ENCODE data around the gene TNFRSF12A.

Gene TNFRSF12A

DNA sequence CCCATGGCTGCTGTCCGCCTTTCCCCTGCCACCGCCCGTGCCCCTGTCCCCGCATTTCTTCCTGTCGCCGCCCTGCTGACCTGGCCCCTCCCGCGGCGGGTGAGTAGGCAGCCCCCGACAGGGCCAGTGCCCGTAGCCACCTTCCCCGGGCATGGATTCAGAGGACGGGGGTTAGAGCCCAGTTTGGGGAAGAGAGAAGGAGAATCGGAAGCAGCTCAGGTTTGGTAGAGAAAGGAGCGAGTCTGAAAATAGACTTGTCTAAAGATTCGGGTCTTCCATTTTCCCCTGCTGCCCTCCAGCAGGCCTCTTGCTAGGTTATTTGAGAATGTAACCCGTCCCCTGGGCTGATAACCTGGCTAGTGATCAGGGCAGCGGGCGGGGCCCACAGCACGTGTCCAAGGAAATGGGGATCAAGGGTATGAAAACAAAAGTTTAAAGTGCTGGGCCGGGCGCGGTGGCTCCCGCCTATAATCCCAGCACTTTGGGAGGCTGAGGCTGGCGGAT is 15.3 kb upstream of the TNFRSF12A start:
- H3K27ac ChIP-seq (ENCODE audit: low read depth, low read length) = no peak overlapping the region
- no peaks in the 10 kb centered on the region for H3K36me3 ChIP-seq (ENCODE audit: insufficient read depth, low read length)
- no peaks in the 10 kb centered on the region for H3K9me3 ChIP-seq (ENCODE audit: low read length)
- H3K4me3 ChIP-seq (ENCODE audit: low read depth in 1 of 2, low read length in 2 of 2) = no peak overlapping the region
- no peak overlapping the region for H3K9ac ChIP-seq (ENCODE audit: low read length)
- H3K4me1 ChIP-seq (ENCODE audit: insufficient read depth, low read length) = no peaks in the 10 kb centered on the region
- H3K27me3 ChIP-seq (ENCODE audit: control insufficient read depth in 1 of 2, insufficient read depth in 2 of 2, low read length in 2 of 2) = peaks cover 19 to 66% of the 10 kb centered on the region in 2 donors

DNA sequence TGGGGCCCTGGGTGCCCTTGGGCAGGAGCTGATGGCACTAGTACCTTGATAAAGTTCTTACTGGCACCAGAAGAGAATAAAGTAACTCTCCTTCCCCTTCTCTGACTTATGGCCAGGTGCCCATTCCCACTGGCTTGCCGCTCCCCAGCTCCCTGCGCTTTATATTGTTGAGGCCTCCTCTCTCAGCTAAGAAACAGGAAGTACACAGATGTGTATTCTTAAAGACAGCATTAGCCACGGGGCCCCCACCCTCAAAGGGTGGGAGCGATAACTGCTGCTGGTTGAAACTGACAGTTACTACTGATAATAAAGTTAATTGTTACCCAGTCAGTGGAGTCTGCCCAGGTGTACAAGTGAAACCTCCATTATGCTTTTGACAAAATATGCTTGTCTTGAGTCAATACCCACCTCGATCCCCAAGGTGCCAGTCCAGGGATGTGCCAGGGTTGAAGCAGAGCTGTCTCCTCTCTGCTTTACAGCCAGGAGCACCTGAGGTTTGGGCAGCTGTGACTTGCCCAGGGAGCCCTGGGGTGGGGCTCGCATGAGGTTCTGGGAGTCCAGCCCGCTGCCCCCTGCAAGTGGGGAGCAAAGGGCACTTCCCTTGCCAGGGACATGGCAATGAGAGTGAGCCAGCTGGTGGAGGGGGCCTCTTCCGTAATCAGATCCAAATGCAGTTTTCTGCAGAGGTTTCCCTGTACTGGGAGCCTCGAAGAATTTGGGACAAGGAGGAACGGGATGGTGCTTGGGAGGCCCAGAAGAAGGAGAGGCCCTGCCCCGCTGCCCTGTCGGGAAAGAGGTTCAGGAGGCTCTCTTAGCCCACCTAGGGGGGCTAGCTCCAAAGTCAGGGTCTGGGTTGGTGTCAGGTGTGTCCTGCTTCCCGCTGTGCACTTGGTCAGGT is 12.9 kb upstream of the TNFRSF12A start:
- H3K27ac ChIP-seq (ENCODE audit: low read depth, low read length) = no peak overlapping the region
- no peaks in the 10 kb centered on the region for H3K9me3 ChIP-seq (ENCODE audit: low read length)
- H3K4me1 ChIP-seq (ENCODE audit: insufficient read depth, low read length) = no peaks in the 10 kb centered on the region
- H3K27me3 ChIP-seq (ENCODE audit: control insufficient read depth in 1 of 2, insufficient read depth in 2 of 2, low read length in 2 of 2) = peaks cover 24 to 69% of the 10 kb centered on the region in 2 donors
- H3K36me3 ChIP-seq (ENCODE audit: insufficient read depth, low read length) = no peaks in the 10 kb centered on the region
- H3K4me3 ChIP-seq (ENCODE audit: low read depth in 1 of 2, low read length in 2 of 2) = no peak overlapping the region
- no peak overlapping the region for H3K9ac ChIP-seq (ENCODE audit: low read length)

GRCh38 chr16:3007957-3008689 is 12.0 kb upstream of the TNFRSF12A start:
- Histone ChIP-seq H3K36me3 (ENCODE audit: insufficient read depth, low read length) (no peaks in the 10 kb centered on the region), H3K4me3 (ENCODE audit: low read depth in 1 of 2, low read length in 2 of 2) (no peak overlapping the region), H3K4me1 (ENCODE audit: insufficient read depth, low read length) (no peaks in the 10 kb centered on the region), H3K27me3 (ENCODE audit: control insufficient read depth in 1 of 2, insufficient read depth in 2 of 2, low read length in 2 of 2) (peaks cover 24 to 78% of the 10 kb centered on the region in 2 donors), H3K27ac (ENCODE audit: low read depth, low read length) (no peak overlapping the region), H3K9ac (ENCODE audit: low read length) (no peak overlapping the region), H3K9me3 (ENCODE audit: low read length) (no peaks in the 10 kb centered on the region)

GRCh38 chr16:3008690-3009037 is 11.5 kb upstream of the TNFRSF12A start:
- Histone ChIP-seq H3K27ac (ENCODE audit: low read depth, low read length) (no peak overlapping the region), H3K9ac (ENCODE audit: low read length) (no peak overlapping the region), H3K4me1 (ENCODE audit: insufficient read depth, low read length) (no peaks in the 10 kb centered on the region), H3K36me3 (ENCODE audit: insufficient read depth, low read length) (no peaks in the 10 kb centered on the region), H3K9me3 (ENCODE audit: low read length) (no peaks in the 10 kb centered on the region), H3K27me3 (ENCODE audit: control insufficient read depth in 1 of 2, insufficient read depth in 2 of 2, low read length in 2 of 2) (peaks cover 24 to 79% of the 10 kb centered on the region in 2 donors), H3K4me3 (ENCODE audit: low read depth in 1 of 2, low read length in 2 of 2) (no peak overlapping the region)

DNA sequence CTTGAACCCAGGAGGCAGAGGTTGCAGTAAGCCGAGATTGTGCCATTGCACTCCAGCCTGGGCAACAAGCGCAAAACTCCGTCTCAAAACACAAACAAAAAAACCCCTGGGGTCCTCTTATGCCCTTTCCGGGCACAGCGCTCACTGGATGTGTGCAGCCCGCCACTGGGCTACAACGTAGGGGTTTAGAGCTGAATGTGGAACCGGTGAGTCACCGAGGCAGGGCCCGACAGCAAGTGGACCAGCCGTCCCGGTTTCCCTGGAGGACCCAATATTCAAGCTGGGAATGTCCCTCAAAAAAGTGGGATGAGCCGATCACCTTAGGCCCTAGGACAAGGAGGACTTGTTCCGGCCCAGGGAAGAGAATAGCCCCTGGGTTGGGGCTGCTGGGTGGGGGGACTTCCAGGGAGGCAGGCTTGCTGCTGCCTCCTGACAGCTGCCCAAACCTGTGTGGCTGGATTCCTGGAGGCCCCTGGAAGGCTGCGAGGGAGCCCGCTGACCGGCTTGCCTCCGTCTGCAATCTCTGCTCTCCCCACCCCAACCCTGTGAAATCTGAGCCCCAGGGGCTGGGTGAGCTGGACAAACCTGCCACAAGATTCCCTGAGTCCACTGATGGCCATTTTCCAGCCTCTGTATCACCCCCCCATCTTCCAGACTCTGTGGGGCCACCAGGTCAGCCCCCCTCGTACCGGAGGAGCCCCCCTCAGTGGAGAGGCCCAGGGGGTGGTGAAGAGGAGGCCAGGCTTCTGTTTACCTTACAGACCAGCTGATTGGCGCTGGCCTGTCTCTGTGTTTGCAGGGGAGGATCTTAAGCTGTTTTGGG is 10.4 kb upstream of the TNFRSF12A start:
- Histone ChIP-seq H3K4me1 (ENCODE audit: insufficient read depth, low read length) (no peaks in the 10 kb centered on the region), H3K4me3 (ENCODE audit: low read depth in 1 of 2, low read length in 2 of 2) (no peak overlapping the region), H3K27ac (ENCODE audit: low read depth, low read length) (no peak overlapping the region), H3K9ac (ENCODE audit: low read length) (no peak overlapping the region), H3K9me3 (ENCODE audit: low read length) (no peaks in the 10 kb centered on the region), H3K36me3 (ENCODE audit: insufficient read depth, low read length) (no peaks in the 10 kb centered on the region), H3K27me3 (ENCODE audit: control insufficient read depth in 1 of 2, insufficient read depth in 2 of 2, low read length in 2 of 2) (peaks cover 23 to 83% of the 10 kb centered on the region in 2 donors)

DNA sequence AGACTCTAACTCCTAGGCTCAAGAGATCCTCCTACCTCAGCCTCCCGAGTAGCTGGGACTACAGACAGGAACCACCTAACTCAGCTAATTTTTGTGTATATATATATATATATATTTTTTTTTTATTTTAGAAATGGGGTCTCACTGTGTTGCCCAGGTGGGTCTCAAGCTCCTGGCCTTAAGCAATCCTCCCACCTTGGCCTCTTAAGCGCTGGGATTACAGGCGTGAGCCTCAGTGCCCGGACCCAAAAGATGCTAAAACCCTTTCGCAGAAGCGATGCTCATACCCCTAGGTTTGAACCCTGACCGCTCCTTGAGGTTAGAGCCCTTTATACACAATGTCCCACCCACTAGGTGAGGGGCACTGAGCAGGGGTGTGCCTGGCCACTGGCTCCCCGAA is 9.7 kb upstream of the TNFRSF12A start:
- Histone ChIP-seq H3K27me3 (ENCODE audit: control insufficient read depth in 1 of 2, insufficient read depth in 2 of 2, low read length in 2 of 2) (peaks cover 17 to 78% of the 10 kb centered on the region in 2 donors), H3K27ac (ENCODE audit: low read depth, low read length) (no peak overlapping the region), H3K9me3 (ENCODE audit: low read length) (no peaks in the 10 kb centered on the region), H3K4me1 (ENCODE audit: insufficient read depth, low read length) (no peaks in the 10 kb centered on the region), H3K4me3 (ENCODE audit: low read depth in 1 of 2, low read length in 2 of 2) (no peak overlapping the region), H3K36me3 (ENCODE audit: insufficient read depth, low read length) (no peaks in the 10 kb centered on the region), H3K9ac (ENCODE audit: low read length) (no peak overlapping the region)

DNA sequence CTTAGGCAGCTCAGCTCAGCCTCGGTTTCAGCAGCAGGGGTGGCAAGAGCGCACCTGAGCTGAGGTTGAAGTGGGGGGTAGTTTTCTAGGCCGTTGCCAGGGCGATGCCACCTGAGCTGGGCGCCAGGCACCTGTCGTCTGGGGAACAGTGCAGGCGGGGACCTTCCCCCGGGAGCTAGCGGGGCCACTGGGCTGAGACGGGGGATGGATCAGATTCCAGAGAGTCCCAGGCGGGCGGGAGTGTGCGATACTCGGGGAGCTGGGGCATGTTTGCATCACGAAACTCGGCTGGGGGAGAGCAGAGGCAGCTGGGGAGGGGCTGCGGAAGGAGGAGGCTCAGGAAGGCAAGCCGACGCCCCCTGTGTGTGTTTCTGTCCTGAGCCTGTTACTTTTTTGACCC is 7.9 kb upstream of the TNFRSF12A start:
- peaks cover 17 to 65% of the 10 kb centered on the region in 2 donors for H3K27me3 ChIP-seq (ENCODE audit: control insufficient read depth in 1 of 2, insufficient read depth in 2 of 2, low read length in 2 of 2)
- H3K4me3 ChIP-seq (ENCODE audit: low read depth in 1 of 2, low read length in 2 of 2) = no peak overlapping the region
- no peaks in the 10 kb centered on the region for H3K9me3 ChIP-seq (ENCODE audit: low read length)
- no peaks in the 10 kb centered on the region for H3K36me3 ChIP-seq (ENCODE audit: insufficient read depth, low read length)
- no peaks in the 10 kb centered on the region for H3K4me1 ChIP-seq (ENCODE audit: insufficient read depth, low read length)
- H3K9ac ChIP-seq (ENCODE audit: low read length) = no peak overlapping the region
- no peak overlapping the region for H3K27ac ChIP-seq (ENCODE audit: low read depth, low read length)

DNA sequence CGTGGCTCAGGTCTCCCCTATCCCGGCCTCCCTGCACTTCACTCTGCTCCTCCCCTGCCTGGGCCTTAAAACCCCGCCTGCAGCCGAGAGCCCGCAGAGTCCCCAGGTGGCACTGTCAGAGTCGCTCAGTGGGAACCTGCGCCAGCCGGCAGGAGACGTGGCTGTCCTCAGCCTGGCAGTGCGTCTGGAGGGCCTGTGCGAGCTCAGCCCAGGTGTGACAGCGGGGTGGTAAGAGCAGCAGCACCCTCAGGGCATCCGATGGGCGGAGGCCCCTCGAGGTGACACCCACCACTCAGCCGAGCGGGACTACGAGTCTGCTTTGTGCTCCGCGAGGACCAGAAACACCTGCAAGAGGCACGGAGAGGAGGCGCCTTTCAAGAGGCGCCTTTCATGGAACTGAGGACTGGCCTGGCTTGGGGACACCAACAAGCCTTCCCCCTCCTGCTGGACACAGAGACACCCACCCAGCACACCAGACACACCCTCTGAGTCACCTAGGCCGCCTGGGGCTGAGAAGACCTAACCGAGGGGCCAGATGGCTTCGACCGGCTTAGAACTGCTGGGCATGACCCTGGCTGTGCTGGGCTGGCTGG is 7.2 kb upstream of the TNFRSF12A start, which contains the start of gene CLDN9:
CLDN9 (plus strand) TSS at position 96 of the 593 bp plus-strand sequence; CDS start at position 536, 440 bp downstream.
- Histone ChIP-seq H3K9ac (ENCODE audit: low read length) (no peak within 1 kb of the TSS), H3K27me3 (ENCODE audit: control insufficient read depth in 1 of 2, insufficient read depth in 2 of 2, low read length in 2 of 2) (peaks cover 13 to 65% of the 10 kb centered on the region in 2 donors), H3K36me3 (ENCODE audit: insufficient read depth, low read length) (no peaks in the 10 kb centered on the region), H3K9me3 (ENCODE audit: low read length) (no peaks in the 10 kb centered on the region), H3K27ac (ENCODE audit: low read depth, low read length) (no peak within 1 kb of the TSS), H3K4me3 (ENCODE audit: low read depth in 1 of 2, low read length in 2 of 2) (no peak within 1 kb of the TSS), H3K4me1 (ENCODE audit: insufficient read depth, low read length) (no peaks in the 10 kb centered on the region)

DNA sequence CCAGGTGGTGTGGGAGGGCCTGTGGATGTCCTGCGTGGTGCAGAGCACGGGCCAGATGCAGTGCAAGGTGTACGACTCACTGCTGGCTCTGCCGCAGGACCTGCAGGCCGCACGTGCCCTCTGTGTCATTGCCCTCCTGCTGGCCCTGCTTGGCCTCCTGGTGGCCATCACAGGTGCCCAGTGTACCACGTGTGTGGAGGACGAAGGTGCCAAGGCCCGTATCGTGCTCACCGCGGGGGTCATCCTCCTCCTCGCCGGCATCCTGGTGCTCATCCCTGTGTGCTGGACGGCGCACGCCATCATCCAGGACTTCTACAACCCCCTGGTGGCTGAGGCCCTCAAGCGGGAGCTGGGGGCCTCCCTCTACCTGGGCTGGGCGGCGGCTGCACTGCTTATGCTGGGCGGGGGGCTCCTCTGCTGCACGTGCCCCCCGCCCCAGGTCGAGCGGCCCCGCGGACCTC is 6.6 kb upstream of the TNFRSF12A start:
- no peaks in the 10 kb centered on the region for H3K36me3 ChIP-seq (ENCODE audit: insufficient read depth, low read length)
- H3K4me1 ChIP-seq (ENCODE audit: insufficient read depth, low read length) = no peaks in the 10 kb centered on the region
- no peak overlapping the region for H3K27ac ChIP-seq (ENCODE audit: low read depth, low read length)
- peaks cover 14 to 65% of the 10 kb centered on the region in 2 donors for H3K27me3 ChIP-seq (ENCODE audit: control insufficient read depth in 1 of 2, insufficient read depth in 2 of 2, low read length in 2 of 2)
- H3K9me3 ChIP-seq (ENCODE audit: low read length) = no peaks in the 10 kb centered on the region
- no peak overlapping the region for H3K9ac ChIP-seq (ENCODE audit: low read length)
- H3K4me3 ChIP-seq (ENCODE audit: low read depth in 1 of 2, low read length in 2 of 2) = no peak overlapping the region

- Histone ChIP-seq H3K27ac (ENCODE audit: low read depth, low read length) (no peak overlapping the region), H3K27me3 (ENCODE audit: control insufficient read depth in 1 of 2, insufficient read depth in 2 of 2, low read length in 2 of 2) (peaks cover 12 to 64% of the 10 kb centered on the region in 2 donors)
Measured at GRCh38 chr16:3013998-3014690, 6.0 kb upstream of the TNFRSF12A start.

More at GRCh38 chr16:3013998-3014690, 6.0 kb upstream of the TNFRSF12A start:
- Histone ChIP-seq H3K36me3 (ENCODE audit: insufficient read depth, low read length) (no peaks in the 10 kb centered on the region), H3K9ac (ENCODE audit: low read length) (no peak overlapping the region), H3K4me3 (ENCODE audit: low read depth in 1 of 2, low read length in 2 of 2) (no peak overlapping the region), H3K9me3 (ENCODE audit: low read length) (no peaks in the 10 kb centered on the region), H3K4me1 (ENCODE audit: insufficient read depth, low read length) (no peaks in the 10 kb centered on the region)
